SK-N-SH (cell line): Measurements from ENCODE around the gene SCNM1. TPM values are rescaled to one million over a fixed set of nuclear protein-coding genes. Genes with fewer than 3 reads are reported as not detected.

ENCODE experiments used
- CTCF ChIA-PET: fragments of 300-600, 350-600 bp; formaldehyde crosslinking; extraction: SDS; loops from one replicate; lab custom pipeline; 2021; lab: Yijun Ruan, JAX
- POLR2A ChIA-PET: fragments of 350-600 bp; sonication (Branson Sonifier 250); formaldehyde crosslinking; extraction: SDS; loops from one replicate; lab custom pipeline; 2020; ENCODE audit warnings: antibody characterized with exemption, inconsistent platforms; lab: Yijun Ruan, JAX
- DNase-seq: peaks from one replicate; pipeline ENCODE4 v3.0.0; 2012
- H2AFZ ChIP-seq: fragments of 200-600 bp; sonication (generic); 2 replicates; pipeline ENCODE4 v1.8.1; 2016; ENCODE audit warnings: antibody characterized with exemption, mild to moderate bottlenecking, low read depth
- H3F3A ChIP-seq: fragments of 200-600 bp; sonication (generic); replicated peaks from 2 replicates; pipeline ENCODE3; 2016; ENCODE audit warnings: antibody characterized with exemption, mild to moderate bottlenecking; ENCODE audit not compliant: insufficient read depth
- H3K27ac ChIP-seq, 2 experiments: fragments of 200-500 bp in 1 of 2; fragments of 200-600 bp in 1 of 2; sonication (Bioruptor generic) in 1 of 2; sonication (generic), shearing (Covaris generic) in 1 of 2; 2 replicates each; pipeline versions ENCODE4 v1.5.1 to v1.6.1; 2014 to 2016; ENCODE audit warnings: low read depth in 2 of 2, inconsistent platforms in 1 of 2, low read length in 1 of 2, mild to moderate bottlenecking in 1 of 2, mixed read lengths in 1 of 2
- H3K27me3 ChIP-seq: fragments of 200-600 bp; sonication (generic), shearing (Covaris generic); 2 replicates; pipeline ENCODE4 v1.6.1; 2016; ENCODE audit warnings: mixed run types; ENCODE audit not compliant: insufficient read depth
- H3K36me3 ChIP-seq, 2 experiments: fragments of 200-500 bp in 1 of 2; fragments of 200-600 bp in 1 of 2; sonication (Bioruptor generic) in 1 of 2; sonication (generic) in 1 of 2; replicated peaks in 1 of 2; 2 replicates each; pipeline versions ENCODE3 to v1.5.1; 2014 to 2016; ENCODE audit warnings: low read length in 1 of 2, mild to moderate bottlenecking in 1 of 2; ENCODE audit not compliant: insufficient read depth in 2 of 2, control insufficient read depth in 1 of 2
- H3K4me1 ChIP-seq, 2 experiments: fragments of 200-500 bp in 1 of 2; fragments of 200-600 bp in 1 of 2; sonication (Bioruptor generic) in 1 of 2; sonication (generic), shearing (Covaris generic) in 1 of 2; 2 replicates each; pipeline versions ENCODE4 v1.5.1 to v1.6.1; 2014 to 2016; ENCODE audit warnings: low read depth in 1 of 2, low read length in 1 of 2, mixed run types in 1 of 2; ENCODE audit not compliant: insufficient read depth in 2 of 2, control insufficient read depth in 1 of 2
- H3K4me2 ChIP-seq: fragments of 200-600 bp; sonication (generic), shearing (Covaris generic); 2 replicates; pipeline ENCODE4 v1.6.1; 2017; ENCODE audit warnings: mixed run types
- H3K4me3 ChIP-seq, 2 experiments: fragments of 200-500 bp in 1 of 2; fragments of 200-600 bp in 1 of 2; sonication (Bioruptor generic) in 1 of 2; sonication (generic), shearing (Covaris generic) in 1 of 2; 2 replicates each; pipeline versions ENCODE4 v1.5.1 to v1.8.1; 2014 to 2016; ENCODE audit warnings: low read depth in 2 of 2, inconsistent platforms in 1 of 2, low read length in 1 of 2, mild to moderate bottlenecking in 1 of 2, mixed read lengths in 1 of 2, moderate library complexity in 1 of 2
- H3K79me2 ChIP-seq: fragments of 200-600 bp; sonication (generic); 2 replicates; pipeline ENCODE4 v1.8.1; 2017; ENCODE audit warnings: mild to moderate bottlenecking; ENCODE audit not compliant: insufficient read depth
- H3K9ac ChIP-seq: fragments of 200-600 bp; sonication (generic); 2 replicates; pipeline ENCODE4 v1.6.1; 2017; ENCODE audit warnings: mixed run types
- H3K9me2 ChIP-seq: fragments of 200-600 bp; sonication (generic); 2 replicates; pipeline ENCODE4 v1.6.1; 2017; ENCODE audit warnings: mixed run types
- H3K9me3 ChIP-seq: fragments of 200-600 bp; sonication (generic); 2 replicates; pipeline ENCODE4 v1.6.1; 2017; ENCODE audit warnings: mixed run types, mild to moderate bottlenecking, moderate library complexity
- H4K20me1 ChIP-seq: fragments of 200-600 bp; sonication (generic); 2 replicates; pipeline ENCODE4 v1.6.1; 2017; ENCODE audit warnings: mild to moderate bottlenecking, mixed run types; ENCODE audit not compliant: insufficient read depth
- CHD2 ChIP-seq: fragments of 150-350 bp; IDR thresholded peaks from 2 replicates; pipeline ENCODE4 v1.6.1; 2018; ENCODE audit warnings: low read length; ENCODE audit not compliant: partially characterized antibody
- ELF1 ChIP-seq: IDR thresholded peaks from 2 replicates; pipeline ENCODE4 v1.4.0; 2012
- EP300 ChIP-seq, 2 experiments: IDR thresholded peaks; 2 replicates each; pipeline versions ENCODE4 v1.4.0 to v1.6.1; 2012; ENCODE audit warnings: borderline replicate concordance in 1 of 2, low read depth in 1 of 2, low read length in 1 of 2
- EZH2phosphoT487 ChIP-seq: fragments of 200-600 bp; sonication (generic); IDR thresholded peaks from 2 replicates; pipeline ENCODE4 v1.6.1; 2017; ENCODE audit warnings: low read depth, mixed run types, mild to moderate bottlenecking, antibody characterized with exemption, moderate library complexity, borderline replicate concordance
- FOSL2 ChIP-seq: IDR thresholded peaks from 2 replicates; pipeline ENCODE4 v1.4.0; 2012; ENCODE audit warnings: low read depth, mild to moderate bottlenecking, moderate library complexity, borderline replicate concordance
- GATA2 ChIP-seq: sonication (generic); formaldehyde crosslinking; IDR thresholded peaks from 2 replicates; pipeline ENCODE4 v1.5.0; 2020; ENCODE audit warnings: mild to moderate bottlenecking, missing genetic modification reagents
- IRF3 ChIP-seq: fragments of 150-350 bp; IDR thresholded peaks from 2 replicates; pipeline ENCODE4 v1.6.1; 2016; ENCODE audit warnings: mild to moderate bottlenecking, low read depth, low read length
- MXI1 ChIP-seq: IDR thresholded peaks from 2 replicates; pipeline ENCODE4 v1.6.1; 2012; ENCODE audit warnings: mild to moderate bottlenecking, low read depth, low read length, improper control_type of control experiment
- NFIC ChIP-seq: IDR thresholded peaks from 2 replicates; pipeline ENCODE4 v1.4.0; 2012; ENCODE audit warnings: borderline replicate concordance
- POLR2AphosphoS5 ChIP-seq: IDR thresholded peaks from 2 replicates; pipeline ENCODE4 v1.6.1; 2012; ENCODE audit warnings: low read depth, low read length
- RCOR1 ChIP-seq: fragments of 150-350 bp; IDR thresholded peaks from 2 replicates; pipeline ENCODE4 v1.6.1; 2017; ENCODE audit warnings: antibody characterized with exemption, low read length
- REST ChIP-seq: IDR thresholded peaks from 2 replicates; pipeline ENCODE4 v1.6.1; 2012; ENCODE audit warnings: mild to moderate bottlenecking, low read depth, low read length, moderate library complexity
- RFX5 ChIP-seq: IDR thresholded peaks from 2 replicates; pipeline ENCODE4 v1.6.1; 2012; ENCODE audit warnings: mild to moderate bottlenecking, improper control_type of control experiment, low read length
- SMC3 ChIP-seq: IDR thresholded peaks from 2 replicates; pipeline ENCODE4 v1.6.1; 2012; ENCODE audit warnings: low read depth, low read length, improper control_type of control experiment
- TCF12 ChIP-seq: IDR thresholded peaks from 2 replicates; pipeline ENCODE4 v1.4.0; 2012
- USF1 ChIP-seq: IDR thresholded peaks from 2 replicates; pipeline ENCODE4 v1.4.0; 2012; ENCODE audit warnings: low read depth, borderline replicate concordance
- YY1 ChIP-seq: IDR thresholded peaks from 2 replicates; pipeline ENCODE4 v1.4.0; 2012; ENCODE audit warnings: low read depth, mild to moderate bottlenecking
- WGBS: methylation state at CpG from one replicate; pipeline ENCODE4 v1.1.6; 2017; ENCODE audit warnings: low lambda C conversion rate; 5-methylcytosine and 5-hydroxymethylcytosine counted together
- polyA plus RNA-seq, 3 experiments: library from polyadenylated mRNA; depleted of rRNA; stranded (reverse); fragments of >200 nt; gene quantifications; 2 replicates each; pipeline ENCODE4 v1.2.3, GENCODE V29; 2012

The SCNM1 gene
- polyA plus RNA-seq, 1 of the 3 experiments (the other 2 are of a cell fraction) = 27.8 TPM

GRCh38 chr1:151192047-151192446, 26.1 kb downstream of the SCNM1 start:
- Histone ChIP-seq H3K36me3 (no peaks in the 10 kb centered on the region), H3K9me2 (no peaks in the 10 kb centered on the region), H3K9me3 (no peaks in the 10 kb centered on the region), H4K20me1 (no peaks in the 10 kb centered on the region), H3K79me2 (peaks cover 27% of the 10 kb centered on the region), H2AFZ (no peak overlapping the region), H3K27me3 (no peaks in the 10 kb centered on the region), H3K4me3 (no peak overlapping the region), H3K4me2 (no peak overlapping the region), H3K4me1 (peaks cover 0 to 9% of the 10 kb centered on the region in 2 experiments; a peak in 1 of 4 replicates), H3F3A (peaks cover 31% of the 10 kb centered on the region), H3K9ac (no peak overlapping the region), H3K27ac (no peak overlapping the region)
- ChIA-PET POLR2A (interaction anchor here (1.0 kb wide), 1 partner anchor 62 kb away, joined by 4 read pairs; the partner anchor contains the start of gene PSMD4), CTCF (interaction anchor here (1.9 kb wide), 1 partner anchor 60 kb away, joined by 8 read pairs; no protein-coding TSS in a partner anchor)
- no peak for TF ChIP-seq MXI1
- no peak for DNase-seq
- WGBS = 76% methylated on average over 7 of the region's 7 CpGs

GRCh38 chr1:151193304-151193703, 27.4 kb downstream of the SCNM1 start:
- H3K27ac ChIP-seq = no peak overlapping the region
- H3F3A ChIP-seq = peaks cover 31% of the 10 kb centered on the region
- H3K4me3 ChIP-seq = no peak overlapping the region
- no peak overlapping the region for H2AFZ ChIP-seq
- CTCF ChIA-PET = interaction anchor here (1.9 kb wide), 1 partner anchor 59 kb away, joined by 8 read pairs; no protein-coding TSS in a partner anchor
- no peaks in the 10 kb centered on the region for H4K20me1 ChIP-seq
- peaks cover 15% of the 10 kb centered on the region for H3K79me2 ChIP-seq
- H3K9me3 ChIP-seq = no peaks in the 10 kb centered on the region
- H3K9me2 ChIP-seq = no peaks in the 10 kb centered on the region
- H3K36me3 ChIP-seq = no peaks in the 10 kb centered on the region
- H3K4me2 ChIP-seq = no peak overlapping the region
- no peak for DNase-seq
- TF ChIP-seq GATA2 (CRISPR knock-in tag) (no peak), MXI1 (no peak), NFIC (no peak), USF1 (no peak), RFX5 (no peak), FOSL2 (no peak), SMC3 (no peak), CHD2 (no peak)
- WGBS = 70% methylated on average over 6 of the region's 6 CpGs
- H3K9ac ChIP-seq = no peak overlapping the region
- POLR2A ChIA-PET = no interaction called here
- no peaks in the 10 kb centered on the region for H3K27me3 ChIP-seq
- H3K4me1 ChIP-seq = peaks cover 0 to 14% of the 10 kb centered on the region in 2 experiments; a peak in 2 of 4 replicates

- CTCF ChIA-PET = interaction anchor here (1.9 kb wide), 1 partner anchor 58 kb away, joined by 8 read pairs; no protein-coding TSS in a partner anchor
- DNase-seq = no peak
- TF ChIP-seq SMC3 (no peak), GATA2 (CRISPR knock-in tag) (no peak), ELF1 (no peak), POLR2AphosphoS5 (no peak), IRF3 (no peak), TCF12 (no peak), REST (no peak), NFIC (no peak), YY1 (no peak), EZH2phosphoT487 (no peak), RCOR1 (no peak), EP300 (IDR thresholded peaks at IDR 0.05; ENCODE audit: borderline replicate concordance in 1 of 2, low read depth in 1 of 2, low read length in 1 of 2) (no peak)
Measured at GRCh38 chr1:151193856-151194255, 27.9 kb downstream of the SCNM1 start.

More at GRCh38 chr1:151193856-151194255, 27.9 kb downstream of the SCNM1 start:
- Histone ChIP-seq H3K9me3 (no peaks in the 10 kb centered on the region), H3K4me2 (no peak overlapping the region), H3K27ac (no peak overlapping the region), H2AFZ (no peak overlapping the region), H3K27me3 (no peaks in the 10 kb centered on the region), H3K36me3 (no peaks in the 10 kb centered on the region), H4K20me1 (no peaks in the 10 kb centered on the region), H3K4me3 (no peak overlapping the region), H3F3A (peaks cover 31% of the 10 kb centered on the region), H3K9ac (no peak overlapping the region), H3K79me2 (peaks cover 14% of the 10 kb centered on the region), H3K9me2 (no peaks in the 10 kb centered on the region), H3K4me1 (peaks cover 0 to 9% of the 10 kb centered on the region in 2 experiments; a peak in 2 of 4 replicates)
- WGBS = 70% methylated on average over 1 of the region's 1 CpG
- POLR2A ChIA-PET = no interaction called here
